Right lobe of liver (tissue), 4 donors: ENCODE results near the gene RAB27B.

Experiments used
- POLR2A ChIP-seq: fragments of 450-650 bp; IDR thresholded peaks from one replicate; pipeline ENCODE4 v1.6.1; 2017; ENCODE audit warnings: antibody characterized with exemption, mild to moderate bottlenecking
- TF ChIP-seq, protein P1 (sequence below), 4 donors: fragments of 200-600 bp in 3 of 4; fragments of 450-650 bp in 1 of 4; IDR thresholded peaks; one replicate each; pipeline versions ENCODE4 v1.5.1 to v1.8.0; 2016 to 2022; ENCODE audit warnings: antibody characterized with exemption in 4 of 4, mild to moderate bottlenecking in 2 of 4
- donor health status: DM: no; HTN: no; CAD: no.
- donor health status: DM: no; HTN: no; CAD: no.
- donor health status: DM: no; HTN: yes; CAD: no.

DNA sequence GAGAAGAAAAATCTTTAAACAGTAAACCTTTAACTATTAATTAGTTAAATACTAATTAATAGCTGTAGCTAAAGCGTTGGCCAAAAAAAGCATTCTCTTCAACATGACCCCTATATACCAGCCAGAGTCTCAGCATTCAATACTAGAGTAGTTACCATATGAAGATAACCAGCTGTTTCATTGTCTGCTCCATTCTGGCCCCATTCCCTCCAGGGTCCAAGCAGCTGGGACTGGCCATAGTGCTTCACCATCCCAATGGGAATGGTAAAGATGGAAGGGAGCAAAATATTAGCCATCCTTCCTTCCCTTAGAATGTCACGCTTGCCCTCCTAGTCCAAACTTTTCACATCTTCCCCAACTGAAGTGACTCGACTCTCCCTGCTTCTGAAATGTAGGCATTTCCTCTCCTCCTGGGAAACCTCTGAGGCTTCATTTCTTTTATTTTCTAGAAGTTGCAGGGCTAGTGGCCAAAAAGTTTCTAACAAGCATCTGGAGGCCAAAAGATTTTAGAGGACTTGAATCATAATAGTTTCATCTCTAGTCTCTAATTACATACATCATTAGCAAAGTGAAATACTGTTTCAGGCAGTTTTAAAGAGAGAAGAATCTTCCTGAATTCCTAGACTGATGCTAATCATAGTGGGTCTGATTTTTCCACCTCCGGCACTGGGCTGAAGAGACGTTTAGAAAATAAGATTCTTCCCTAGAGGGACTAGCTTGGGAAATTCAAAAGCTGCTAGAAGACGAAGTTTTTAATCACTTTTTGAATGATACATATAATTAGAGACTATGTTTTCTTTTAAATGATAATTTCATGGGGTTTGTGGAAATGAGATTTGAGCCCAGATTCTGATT, 78.3 kb downstream of the RAB27B start:
- TF ChIP-seq, protein P1, sequence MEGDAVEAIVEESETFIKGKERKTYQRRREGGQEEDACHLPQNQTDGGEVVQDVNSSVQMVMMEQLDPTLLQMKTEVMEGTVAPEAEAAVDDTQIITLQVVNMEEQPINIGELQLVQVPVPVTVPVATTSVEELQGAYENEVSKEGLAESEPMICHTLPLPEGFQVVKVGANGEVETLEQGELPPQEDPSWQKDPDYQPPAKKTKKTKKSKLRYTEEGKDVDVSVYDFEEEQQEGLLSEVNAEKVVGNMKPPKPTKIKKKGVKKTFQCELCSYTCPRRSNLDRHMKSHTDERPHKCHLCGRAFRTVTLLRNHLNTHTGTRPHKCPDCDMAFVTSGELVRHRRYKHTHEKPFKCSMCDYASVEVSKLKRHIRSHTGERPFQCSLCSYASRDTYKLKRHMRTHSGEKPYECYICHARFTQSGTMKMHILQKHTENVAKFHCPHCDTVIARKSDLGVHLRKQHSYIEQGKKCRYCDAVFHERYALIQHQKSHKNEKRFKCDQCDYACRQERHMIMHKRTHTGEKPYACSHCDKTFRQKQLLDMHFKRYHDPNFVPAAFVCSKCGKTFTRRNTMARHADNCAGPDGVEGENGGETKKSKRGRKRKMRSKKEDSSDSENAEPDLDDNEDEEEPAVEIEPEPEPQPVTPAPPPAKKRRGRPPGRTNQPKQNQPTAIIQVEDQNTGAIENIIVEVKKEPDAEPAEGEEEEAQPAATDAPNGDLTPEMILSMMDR (IDR thresholded peaks at IDR 0.05): no peak
- no peak for TF ChIP-seq POLR2A
